HS-5 (cell line): ENCODE data around the gene TTN.

Experiments used
- DNase-seq: peaks from one replicate; pipeline ENCODE4 v3.0.0-alpha.2; 2012; ENCODE audit warnings: low read depth

TTN gene

GRCh38 chr2:178484245-178485041 is 322.8 kb downstream of the TTN start:
- peak; percentile 24 for DNase-seq

- DNase-seq = no peak
Measured at GRCh38 chr2:178482437-178482836, 324.8 kb downstream of the TTN start.

GRCh38 chr2:178480227-178481181 is 326.7 kb downstream of the TTN start, which contains the start of gene PLEKHA3:
TSS of gene PLEKHA3 (plus strand) at chr2:178480457. CDS start at chr2:178480870, 413 bp downstream.
- DNase-seq = peak; percentile 88

GRCh38 chr2:178479758-178480226 is 327.4 kb downstream of the TTN start:
- no peak for DNase-seq

- no peak for DNase-seq
Measured at GRCh38 chr2:178479275-178479616, 328.0 kb downstream of the TTN start.

GRCh38 chr2:178478439-178479274 is 328.6 kb downstream of the TTN start, which contains the start of gene FKBP7:
TSS of gene FKBP7 (minus strand) at chr2:178478600. CDS start at chr2:178478499, 101 bp downstream.
- peak; percentile 57 for DNase-seq

- DNase-seq = no peak
Measured at GRCh38 chr2:178478130-178478438, 329.1 kb downstream of the TTN start.

GRCh38 chr2:178477443-178478129 is 329.6 kb downstream of the TTN start:
- no peak for DNase-seq

GRCh38 chr2:178476477-178476876 is 330.7 kb downstream of the TTN start:
- DNase-seq = no peak
